CD4-positive, alpha-beta memory T cell (primary cell): ENCODE results near the gene GPR15LG. TPM values are rescaled to one million over a fixed set of nuclear protein-coding genes. Genes with fewer than 3 reads are reported as not detected.

Experiments used
- CTCF ChIA-PET: fragments of 350-600 bp; sonication (Branson Sonifier 250); formaldehyde crosslinking; loops from one replicate; lab custom pipeline; 2021; ENCODE audit warnings: inconsistent platforms; ENCODE audit not compliant: partially characterized antibody; lab: Charles Lee
- POLR2A ChIA-PET: fragments of 350-600 bp; sonication (Branson Sonifier 250); formaldehyde crosslinking; loops from one replicate; lab custom pipeline; 2021; ENCODE audit not compliant: partially characterized antibody; lab: Charles Lee
- DNase-seq, 5 donors: peaks; one replicate each; pipeline versions ENCODE4 v3.0.0 to v3.0.0-alpha.2; 2020 to 2022; ENCODE audit warnings: mixed read lengths in 1 of 5
- H3K27ac ChIP-seq: one replicate; pipeline ENCODE4 v1.7.0; 2013; ENCODE audit warnings: low read depth, low read length
- H3K27me3 ChIP-seq: 2 replicates; pipeline ENCODE4 v1.7.0; 2013; ENCODE audit warnings: mild to moderate bottlenecking, low read length, moderate library complexity; ENCODE audit not compliant: insufficient read depth
- H3K36me3 ChIP-seq: 2 replicates; pipeline ENCODE4 v1.7.0; 2013; ENCODE audit warnings: mild to moderate bottlenecking, low read length, moderate library complexity; ENCODE audit not compliant: insufficient read depth
- H3K4me1 ChIP-seq: 2 replicates; pipeline ENCODE4 v1.7.0; 2013; ENCODE audit warnings: mild to moderate bottlenecking, low read length, moderate library complexity; ENCODE audit not compliant: insufficient read depth
- H3K4me3 ChIP-seq, 2 donors: one replicate each; pipeline ENCODE4 v1.7.0; 2013; ENCODE audit warnings: low read length in 2 of 2, mild to moderate bottlenecking in 1 of 2
- H3K9me3 ChIP-seq, 2 donors: one replicate each; pipeline ENCODE4 v1.7.0; 2013; ENCODE audit warnings: low read length in 2 of 2, control low read depth in 1 of 2; ENCODE audit not compliant: control insufficient read depth in 1 of 2
- H3K27ac Mint-ChIP-seq, 7 donors: one replicate each; pipeline ENCODE4 v1.8.0; 2020 to 2021; ENCODE audit warnings: mixed read lengths in 7 of 7, mild to moderate bottlenecking in 6 of 7, inconsistent platforms in 3 of 7, moderate library complexity in 3 of 7
- H3K27me3 Mint-ChIP-seq, 2 donors: one replicate each; pipeline ENCODE4 v1.8.0; 2020 to 2021; ENCODE audit warnings: mixed read lengths in 2 of 2
- H3K36me3 Mint-ChIP-seq, 2 donors: one replicate each; pipeline ENCODE4 v1.8.0; 2020 to 2021; ENCODE audit warnings: mixed read lengths in 2 of 2, inconsistent platforms in 1 of 2, mild to moderate bottlenecking in 1 of 2
- H3K4me1 Mint-ChIP-seq, 4 donors: one replicate each; pipeline ENCODE4 v1.8.0; 2020 to 2021; ENCODE audit warnings: mixed read lengths in 4 of 4, mild to moderate bottlenecking in 1 of 4
- H3K4me3 Mint-ChIP-seq, 8 donors: one replicate each; pipeline ENCODE4 v1.8.0; 2020 to 2021; ENCODE audit warnings: mixed read lengths in 8 of 8, mild to moderate bottlenecking in 7 of 8, moderate library complexity in 6 of 8, inconsistent platforms in 3 of 8
- H3K9me3 Mint-ChIP-seq, 8 donors: one replicate each; pipeline ENCODE4 v1.8.0; 2020 to 2021; ENCODE audit warnings: mixed read lengths in 8 of 8, mild to moderate bottlenecking in 5 of 8, inconsistent platforms in 3 of 8, moderate library complexity in 1 of 8
- intact Hi-C: fragments of 100-400 bp; cut with micrococcal nuclease; formaldehyde crosslinking; loops from one replicate; pipeline ENCODE4 v1.15.1; 2023
- polyA plus RNA-seq, 2 donors: library from polyadenylated mRNA; unstranded; fragments of 300-500 nt; fragmentation: Illumina TruSeq; gene quantifications; one replicate each; pipeline ENCODE4 v1.2.3, GENCODE V29; 2021
- total RNA-seq, 2 experiments: library from RNA; stranded (reverse); gene quantifications; one replicate each; pipeline ENCODE4 v1.2.3, GENCODE V29; 2021

GPR15LG gene
- total and polyA plus RNA-seq, 4 experiments from 2014 or later = not detected

GRCh38 chr10:84221916-84222315 lies 48.3 kb downstream of the GPR15LG start:
- Histone ChIP-seq H3K9me3 (no peaks in the 10 kb centered on the region), H3K4me1 (no peaks in the 10 kb centered on the region), H3K4me3 (no peak overlapping the region), H3K27me3 (peaks cover 4% of the 10 kb centered on the region), H3K27ac (no peak overlapping the region), H3K36me3 (no peaks in the 10 kb centered on the region)
- no peak for DNase-seq
- H3K27ac Mint-ChIP-seq = no peak overlapping the region
- peaks cover 0 to 6% (median 0%) of the 10 kb centered on the region in 8 donors for H3K9me3 Mint-ChIP-seq
- H3K27me3 Mint-ChIP-seq = peaks cover 6 to 25% of the 10 kb centered on the region in 2 donors
- CTCF ChIA-PET = no interaction called here
- no peak overlapping the region for H3K4me3 Mint-ChIP-seq
- intact Hi-C loops = no loop called here
- POLR2A ChIA-PET = no interaction called here
- H3K4me1 Mint-ChIP-seq = no peaks in the 10 kb centered on the region
- H3K36me3 Mint-ChIP-seq = no peaks in the 10 kb centered on the region

GRCh38 chr10:84224411-84225028 lies 50.9 kb downstream of the GPR15LG start:
- Histone ChIP-seq H3K27ac (no peak overlapping the region), H3K4me3 (no peak overlapping the region), H3K27me3 (peaks cover 4% of the 10 kb centered on the region), H3K36me3 (no peaks in the 10 kb centered on the region), H3K9me3 (no peaks in the 10 kb centered on the region), H3K4me1 (no peaks in the 10 kb centered on the region)
- ChIA-PET POLR2A (no interaction called here), CTCF (no interaction called here)
- no peaks in the 10 kb centered on the region for H3K4me1 Mint-ChIP-seq
- peaks cover 0 to 4% (median 0%) of the 10 kb centered on the region in 8 donors for H3K9me3 Mint-ChIP-seq
- intact Hi-C loops = no loop called here
- no peak overlapping the region for H3K4me3 Mint-ChIP-seq
- no peak overlapping the region for H3K27ac Mint-ChIP-seq
- H3K36me3 Mint-ChIP-seq = no peaks in the 10 kb centered on the region
- no peak for DNase-seq
- H3K27me3 Mint-ChIP-seq = peaks cover 5 to 28% of the 10 kb centered on the region in 2 donors

GRCh38 chr10:84225427-84226173 lies 52.0 kb downstream of the GPR15LG start, which contains the start of gene LRIT2:
Gene LRIT2, minus strand, starts transcription at chr10:84225544. Its CDS starts 24 bp downstream, at chr10:84225520.
- POLR2A ChIA-PET = no interaction called here
- H3K27me3 ChIP-seq = peaks cover 4% of the 10 kb centered on the region
- Mint-ChIP-seq H3K27ac (no peak within 1 kb of the TSS), H3K27me3 (peaks cover 5 to 28% of the 10 kb centered on the region in 2 donors), H3K4me1 (no peaks in the 10 kb centered on the region), H3K9me3 (peaks cover 0 to under 1% (median 0%) of the 10 kb centered on the region in 8 donors), H3K36me3 (no peaks in the 10 kb centered on the region), H3K4me3 (no peak within 1 kb of the TSS)
- CTCF ChIA-PET = no interaction called here
- no peaks in the 10 kb centered on the region for H3K36me3 ChIP-seq
- DNase-seq = no peak
- H3K27ac ChIP-seq = no peak within 1 kb of the TSS
- H3K4me1 ChIP-seq = no peaks in the 10 kb centered on the region
- H3K9me3 ChIP-seq = no peaks in the 10 kb centered on the region
- intact Hi-C loops = no loop called here
- H3K4me3 ChIP-seq = no peak within 1 kb of the TSS

- Histone ChIP-seq H3K4me3 (no peak overlapping the region), H3K4me1 (no peaks in the 10 kb centered on the region), H3K27ac (no peak overlapping the region), H3K27me3 (peaks cover 4% of the 10 kb centered on the region), H3K36me3 (no peaks in the 10 kb centered on the region), H3K9me3 (no peaks in the 10 kb centered on the region)
- H3K36me3 Mint-ChIP-seq = no peaks in the 10 kb centered on the region
- POLR2A ChIA-PET = no interaction called here
- no peaks in the 10 kb centered on the region for H3K4me1 Mint-ChIP-seq
- H3K4me3 Mint-ChIP-seq = no peak overlapping the region
- CTCF ChIA-PET = no interaction called here
- no peak overlapping the region for H3K27ac Mint-ChIP-seq
- intact Hi-C loops = no loop called here
- DNase-seq = no peak
- no peaks in the 10 kb centered on the region for H3K9me3 Mint-ChIP-seq
- H3K27me3 Mint-ChIP-seq = peaks cover 6 to 30% of the 10 kb centered on the region in 2 donors
These were observed 53.0 kb downstream of the GPR15LG start for GRCh38 chr10:84226616-84227015.

GRCh38 chr10:84227810-84228209 lies 54.2 kb downstream of the GPR15LG start:
- Histone ChIP-seq H3K27ac (no peak overlapping the region), H3K4me3 (no peak overlapping the region), H3K4me1 (no peaks in the 10 kb centered on the region), H3K36me3 (no peaks in the 10 kb centered on the region), H3K9me3 (no peaks in the 10 kb centered on the region), H3K27me3 (peaks cover 3% of the 10 kb centered on the region)
- H3K4me3 Mint-ChIP-seq = no peak overlapping the region
- H3K36me3 Mint-ChIP-seq = no peaks in the 10 kb centered on the region
- POLR2A ChIA-PET = no interaction called here
- CTCF ChIA-PET = no interaction called here
- no peaks in the 10 kb centered on the region for H3K9me3 Mint-ChIP-seq
- no peaks in the 10 kb centered on the region for H3K4me1 Mint-ChIP-seq
- DNase-seq = no peak
- H3K27ac Mint-ChIP-seq = no peak overlapping the region
- peaks cover 6 to 29% of the 10 kb centered on the region in 2 donors for H3K27me3 Mint-ChIP-seq
- intact Hi-C loops = no loop called here

- Histone ChIP-seq H3K4me3 (no peak overlapping the region), H3K4me1 (no peaks in the 10 kb centered on the region), H3K27ac (no peak overlapping the region), H3K27me3 (no peaks in the 10 kb centered on the region), H3K36me3 (no peaks in the 10 kb centered on the region), H3K9me3 (no peaks in the 10 kb centered on the region)
- POLR2A ChIA-PET = no interaction called here
- intact Hi-C loops = no loop called here
- no peak for DNase-seq
- Mint-ChIP-seq H3K4me1 (no peaks in the 10 kb centered on the region), H3K9me3 (no peaks in the 10 kb centered on the region), H3K27me3 (peaks cover 7 to 33% of the 10 kb centered on the region in 2 donors), H3K36me3 (no peaks in the 10 kb centered on the region), H3K4me3 (no peak overlapping the region), H3K27ac (no peak overlapping the region)
- CTCF ChIA-PET = no interaction called here
These were observed 56.8 kb downstream of the GPR15LG start for GRCh38 chr10:84230359-84230758.

- Histone ChIP-seq H3K27me3 (no peaks in the 10 kb centered on the region), H3K36me3 (no peaks in the 10 kb centered on the region), H3K9me3 (no peaks in the 10 kb centered on the region), H3K27ac (no peak overlapping the region), H3K4me3 (no peak overlapping the region), H3K4me1 (no peaks in the 10 kb centered on the region)
- H3K4me3 Mint-ChIP-seq = no peak overlapping the region
- intact Hi-C loops = no loop called here
- no peak overlapping the region for H3K27ac Mint-ChIP-seq
- CTCF ChIA-PET = no interaction called here
- H3K27me3 Mint-ChIP-seq = peaks cover 9 to 33% of the 10 kb centered on the region in 2 donors
- H3K9me3 Mint-ChIP-seq = no peaks in the 10 kb centered on the region
- POLR2A ChIA-PET = no interaction called here
- no peaks in the 10 kb centered on the region for H3K4me1 Mint-ChIP-seq
- DNase-seq = no peak
- H3K36me3 Mint-ChIP-seq = no peaks in the 10 kb centered on the region
These were observed 58.8 kb downstream of the GPR15LG start for GRCh38 chr10:84232376-84232775.
